ENCODE data around the gene S100A5.

GRCh38 chr1:153505576-153505975 lies 35.2 kb downstream of the S100A5 start:
- TF ChIP-seq POLR2A (IDR thresholded peaks at IDR 0.05) (no peak), CTCF (IDR thresholded peaks at IDR 0.05) (no peak)
